Measurements from ENCODE around the gene TBCA. TPM values are rescaled to one million over a fixed set of nuclear protein-coding genes. Genes with fewer than 3 reads are reported as not detected.
"Not testable (repeated sequence)": the region's sequence is repeated elsewhere in the genome, so short reads cannot be mapped to it uniquely, and the experiment has no call there.

Gene TBCA
- total and polyA plus RNA-seq, 2 donors from 2014 or later = 124 to 407 TPM

DNA sequence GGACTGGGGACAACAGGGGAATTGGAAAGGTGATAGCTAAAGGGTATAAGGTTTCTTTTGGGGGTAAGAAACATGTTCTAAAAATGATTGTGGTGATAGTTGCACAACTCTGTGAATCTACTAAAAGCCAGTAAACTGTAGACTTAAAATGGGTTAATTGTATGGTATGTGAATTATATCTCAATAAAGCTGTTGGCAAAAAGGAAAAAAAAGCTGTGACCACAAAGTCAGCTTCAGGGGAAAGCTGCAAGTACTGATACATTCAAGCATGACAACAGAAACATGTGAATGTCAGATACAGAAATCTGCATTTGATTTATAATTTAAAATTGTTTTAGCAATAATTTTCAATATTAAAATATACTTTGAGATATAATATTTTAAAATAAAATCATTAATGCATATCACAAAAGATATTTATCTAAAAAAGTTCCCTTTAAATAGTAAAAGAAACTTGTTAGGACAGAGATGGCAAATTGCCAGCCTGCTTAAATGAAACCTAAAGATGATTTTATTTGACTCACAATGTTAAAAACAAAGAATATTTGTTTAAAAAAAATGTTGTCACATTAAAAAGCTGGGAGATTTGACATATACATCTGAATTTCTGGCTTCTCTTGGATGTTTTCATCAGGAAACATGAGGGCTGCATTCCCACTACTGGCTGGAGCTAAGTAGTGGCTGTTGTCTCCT, 66.0 kb downstream of the TBCA start:
- H3K36me3 ChIP-seq (ENCODE audit: control insufficient read depth in 2 of 3, insufficient read depth in 3 of 3, low read length in 3 of 3) = peaks cover 9 to 12% (median 11%) of the 10 kb centered on the region in 3 donors
- H3K27me3 ChIP-seq (ENCODE audit: control insufficient read depth, insufficient read depth, low read length) = no peaks in the 10 kb centered on the region
- peak; percentile 23 for FAIRE-seq
- no peak overlapping the region for H3K4me3 ChIP-seq (ENCODE audit: low read length in 3 of 3)
- H3K9me3 ChIP-seq (ENCODE audit: control insufficient read depth in 2 of 3, insufficient read depth in 1 of 3, low read length in 3 of 3) = no peaks in the 10 kb centered on the region
- no peaks in the 10 kb centered on the region for H3K4me1 ChIP-seq (ENCODE audit: control insufficient read depth in 2 of 3, insufficient read depth in 2 of 3, low read depth in 1 of 3, low read length in 3 of 3)
- H3K9ac ChIP-seq (ENCODE audit: low read length in 3 of 3) = no peak overlapping the region
- TF ChIP-seq, protein P1, sequence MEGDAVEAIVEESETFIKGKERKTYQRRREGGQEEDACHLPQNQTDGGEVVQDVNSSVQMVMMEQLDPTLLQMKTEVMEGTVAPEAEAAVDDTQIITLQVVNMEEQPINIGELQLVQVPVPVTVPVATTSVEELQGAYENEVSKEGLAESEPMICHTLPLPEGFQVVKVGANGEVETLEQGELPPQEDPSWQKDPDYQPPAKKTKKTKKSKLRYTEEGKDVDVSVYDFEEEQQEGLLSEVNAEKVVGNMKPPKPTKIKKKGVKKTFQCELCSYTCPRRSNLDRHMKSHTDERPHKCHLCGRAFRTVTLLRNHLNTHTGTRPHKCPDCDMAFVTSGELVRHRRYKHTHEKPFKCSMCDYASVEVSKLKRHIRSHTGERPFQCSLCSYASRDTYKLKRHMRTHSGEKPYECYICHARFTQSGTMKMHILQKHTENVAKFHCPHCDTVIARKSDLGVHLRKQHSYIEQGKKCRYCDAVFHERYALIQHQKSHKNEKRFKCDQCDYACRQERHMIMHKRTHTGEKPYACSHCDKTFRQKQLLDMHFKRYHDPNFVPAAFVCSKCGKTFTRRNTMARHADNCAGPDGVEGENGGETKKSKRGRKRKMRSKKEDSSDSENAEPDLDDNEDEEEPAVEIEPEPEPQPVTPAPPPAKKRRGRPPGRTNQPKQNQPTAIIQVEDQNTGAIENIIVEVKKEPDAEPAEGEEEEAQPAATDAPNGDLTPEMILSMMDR (IDR thresholded peaks at IDR 0.05; ENCODE audit: borderline replicate concordance, extremely low read depth, insufficient read depth) = no peak
- peak in 1 of 5 donors; percentile 7 for DNase-seq
- H3K27ac ChIP-seq (ENCODE audit: low read depth in 2 of 2, low read length in 2 of 2) = no peak overlapping the region
- intact Hi-C loops (cut with DNase I) = no loop called here

DNA sequence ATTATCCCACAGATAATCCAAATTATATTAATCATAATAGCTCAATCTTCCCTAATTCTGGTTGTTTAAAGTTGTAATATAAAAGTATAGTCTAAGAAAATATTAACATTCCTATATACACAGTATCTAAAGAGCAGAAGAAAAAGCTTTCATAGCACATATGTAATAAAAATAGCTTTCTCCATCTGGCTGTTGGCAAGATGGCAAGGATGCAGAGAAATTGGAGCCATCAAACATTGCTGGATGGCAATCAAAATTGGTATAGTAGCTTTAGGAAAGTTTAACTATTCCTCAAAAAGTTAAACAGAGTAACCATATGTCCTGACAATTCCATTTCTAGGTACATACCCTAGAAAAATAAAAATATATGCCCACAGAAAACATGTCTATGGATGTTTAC, 66.8 kb downstream of the TBCA start:
- Histone ChIP-seq H3K27me3 (ENCODE audit: control insufficient read depth, insufficient read depth, low read length) (no peaks in the 10 kb centered on the region), H3K9me3 (ENCODE audit: control insufficient read depth in 2 of 3, insufficient read depth in 1 of 3, low read length in 3 of 3) (no peaks in the 10 kb centered on the region), H3K9ac (ENCODE audit: low read length in 3 of 3) (no peak overlapping the region), H3K4me3 (ENCODE audit: low read length in 3 of 3) (no peak overlapping the region), H3K27ac (ENCODE audit: low read depth in 2 of 2, low read length in 2 of 2) (no peak overlapping the region), H3K4me1 (ENCODE audit: control insufficient read depth in 2 of 3, insufficient read depth in 2 of 3, low read depth in 1 of 3, low read length in 3 of 3) (no peaks in the 10 kb centered on the region), H3K36me3 (ENCODE audit: control insufficient read depth in 2 of 3, insufficient read depth in 3 of 3, low read length in 3 of 3) (peaks cover 9 to 18% (median 14%) of the 10 kb centered on the region in 3 donors)
- intact Hi-C loops (cut with DNase I) = no loop called here
- FAIRE-seq (no peak), DNase-seq (no peak)
- TF ChIP-seq, protein P1 (IDR thresholded peaks at IDR 0.05; ENCODE audit: borderline replicate concordance, extremely low read depth, insufficient read depth) = no peak

DNA sequence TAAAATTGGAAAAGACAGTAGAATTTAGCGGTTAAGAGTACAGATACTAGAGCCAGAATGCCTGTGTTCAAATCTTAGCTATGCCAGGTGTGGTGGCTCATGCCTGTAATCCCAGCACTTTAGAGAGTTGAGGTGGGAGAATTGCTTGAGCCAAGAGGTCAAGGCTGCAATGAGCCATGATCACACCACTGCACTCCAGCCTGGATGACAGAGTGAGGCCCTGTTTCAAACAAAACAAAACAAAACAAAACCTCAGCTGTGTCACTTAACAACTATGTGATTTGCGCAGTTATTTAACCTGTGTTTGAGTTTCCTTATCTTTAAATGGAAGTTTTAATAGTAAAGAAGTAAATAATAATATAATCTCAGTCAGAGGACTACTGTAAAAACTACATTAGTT, 68.3 kb downstream of the TBCA start:
- H3K9ac ChIP-seq (ENCODE audit: low read length in 3 of 3) = no peak overlapping the region
- H3K27ac ChIP-seq (ENCODE audit: low read depth in 2 of 2, low read length in 2 of 2) = no peak overlapping the region
- H3K4me3 ChIP-seq (ENCODE audit: low read length in 3 of 3) = no peak overlapping the region
- H3K36me3 ChIP-seq (ENCODE audit: control insufficient read depth in 2 of 3, insufficient read depth in 3 of 3, low read length in 3 of 3) = peaks cover 9 to 21% (median 14%) of the 10 kb centered on the region in 3 donors
- TF ChIP-seq, protein P1 (IDR thresholded peaks at IDR 0.05; ENCODE audit: borderline replicate concordance, extremely low read depth, insufficient read depth) = no peak
- H3K27me3 ChIP-seq (ENCODE audit: control insufficient read depth, insufficient read depth, low read length) = no peaks in the 10 kb centered on the region
- FAIRE-seq (no peak), DNase-seq (peak in 3 of 5 donors; percentile 35 to 49 (median 43))
- no peaks in the 10 kb centered on the region for H3K9me3 ChIP-seq (ENCODE audit: control insufficient read depth in 2 of 3, insufficient read depth in 1 of 3, low read length in 3 of 3)
- no peaks in the 10 kb centered on the region for H3K4me1 ChIP-seq (ENCODE audit: control insufficient read depth in 2 of 3, insufficient read depth in 2 of 3, low read depth in 1 of 3, low read length in 3 of 3)
- intact Hi-C loops (cut with DNase I) = no loop called here

DNA sequence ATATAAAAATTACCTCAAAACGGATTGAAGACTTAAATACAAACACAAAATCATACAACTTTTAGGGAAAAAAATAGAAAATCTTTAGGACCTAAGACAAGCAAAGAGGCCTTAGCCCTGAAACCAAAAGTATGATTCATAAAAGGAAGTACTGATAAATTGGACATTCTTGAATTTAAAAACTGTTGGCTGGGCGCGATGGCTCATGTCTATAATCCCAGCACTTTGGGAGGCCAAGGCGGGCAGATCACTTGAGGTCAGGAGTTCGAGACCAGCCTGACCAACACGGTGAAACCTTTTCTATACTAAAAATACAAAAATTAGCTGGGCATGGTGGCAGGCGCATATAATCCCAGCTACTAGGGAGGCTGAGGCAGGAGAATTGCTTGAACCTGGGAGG, 76.6 kb downstream of the TBCA start:
- H3K9ac ChIP-seq (ENCODE audit: low read length in 3 of 3); H3K9me3 ChIP-seq (ENCODE audit: control insufficient read depth in 2 of 3, insufficient read depth in 1 of 3, low read length in 3 of 3); intact Hi-C loops (cut with DNase I); DNase-seq; H3K27me3 ChIP-seq (ENCODE audit: control insufficient read depth, insufficient read depth, low read length); H3K27ac ChIP-seq (ENCODE audit: low read depth in 2 of 2, low read length in 2 of 2); H3K4me1 ChIP-seq (ENCODE audit: control insufficient read depth in 2 of 3, insufficient read depth in 2 of 3, low read depth in 1 of 3, low read length in 3 of 3); H3K36me3 ChIP-seq (ENCODE audit: control insufficient read depth in 2 of 3, insufficient read depth in 3 of 3, low read length in 3 of 3); H3K4me3 ChIP-seq (ENCODE audit: low read length in 3 of 3); FAIRE-seq: not testable (repeated sequence)
